Transverse colon (tissue), 4 donors: Measurements from ENCODE around the gene SPPL3. TPM values are rescaled to one million over a fixed set of nuclear protein-coding genes. Genes with fewer than 3 reads are reported as not detected.

Source experiments
- DNase-seq: peaks from one replicate; pipeline ENCODE4 v3.0.0-alpha.2; 2019
- H3K27ac ChIP-seq, 4 donors: fragments of 200-600 bp; sonication (generic); 2 replicates each; pipeline ENCODE4 v1.5.1; 2016 to 2018; ENCODE audit warnings: inconsistent platforms in 4 of 4
- H3K27me3 ChIP-seq: fragments of 200-600 bp; sonication (generic); 2 replicates; pipeline ENCODE4 v1.5.1; 2017; ENCODE audit warnings: inconsistent platforms
- H3K36me3 ChIP-seq, 4 donors: fragments of 200-600 bp; sonication (generic); 2 replicates each; pipeline ENCODE4 v1.5.1; 2017 to 2019; ENCODE audit warnings: inconsistent platforms in 4 of 4
- H3K4me1 ChIP-seq, 4 donors: fragments of 200-600 bp; sonication (generic); 2 replicates each; pipeline ENCODE4 v1.5.1; 2017 to 2020; ENCODE audit warnings: inconsistent platforms in 4 of 4
- H3K4me3 ChIP-seq, 4 donors: fragments of 200-600 bp; sonication (generic); 1 replicate in 1 of 4; 2 replicates in 3 of 4; pipeline versions ENCODE4 v1.5.1 to v1.6.1; 2017 to 2019; ENCODE audit warnings: inconsistent platforms in 4 of 4
- H3K9me3 ChIP-seq, 2 donors: fragments of 200-600 bp; sonication (generic); 2 replicates each; pipeline ENCODE4 v1.5.1; 2017 to 2019; ENCODE audit warnings: inconsistent platforms in 2 of 2
- CTCF ChIP-seq, 5 experiments: fragments of 200-600 bp in 3 of 5; fragments of 450-650 bp in 2 of 5; sonication (generic) in 3 of 5; IDR thresholded peaks; 1 replicate in 2 of 5; 2 replicates in 3 of 5; pipeline ENCODE4 v1.5.1; 2016 to 2017; ENCODE audit warnings: antibody characterized with exemption in 5 of 5, inconsistent platforms in 3 of 5, mild to moderate bottlenecking in 2 of 5, moderate library complexity in 1 of 5
- EP300 ChIP-seq: sonication (generic); formaldehyde crosslinking; IDR thresholded peaks from one replicate; pipeline ENCODE4 v1.6.1; 2017; ENCODE audit warnings: antibody characterized with exemption, low read depth
- POLR2A ChIP-seq: fragments of 450-650 bp; IDR thresholded peaks from one replicate; pipeline ENCODE4 v1.6.1; 2016; ENCODE audit warnings: antibody characterized with exemption, mild to moderate bottlenecking, moderate library complexity
- POLR2AphosphoS5 ChIP-seq, 3 donors: sonication (generic); formaldehyde crosslinking; IDR thresholded peaks; one replicate each; pipeline ENCODE4 v1.6.1; 2016; ENCODE audit warnings: antibody characterized with exemption in 3 of 3
- WGBS, 2 donors: methylation state at CpG; one replicate each; pipeline ENCODE4 v1.1.5; 2018; ENCODE audit warnings: low coverage in 1 of 2; 5-methylcytosine and 5-hydroxymethylcytosine counted together
- in situ Hi-C, 4 donors: fragments of 200-750 bp; cut with MboI; loops; one replicate each; pipeline versions ENCODE4 v1.15.0 to v1.15.1; 2017; ENCODE audit warnings: low sequenced_read_pairs in 3 of 4, low pct_ligation_motif_present in 1 of 4, low pct_unique_long_range_greater_than_20kb in 1 of 4
- intact Hi-C: fragments of 100-400 bp; cut with DNase I; formaldehyde crosslinking; loops from one replicate; pipeline ENCODE4 v1.15.1; 2023; ENCODE audit warnings: low total_unique reads
- total RNA-seq, 4 donors: library from RNA; depleted of rRNA; stranded (reverse); fragments of >200 nt; gene quantifications; one replicate each; pipeline ENCODE4 v1.1.0, GENCODE V29; 2016

SPPL3 gene
- total RNA-seq, 4 donors from 2014 or later, result 34.7 to 45.4 (median 41.6) TPM

- WGBS, 2 donors, result 79 to 92% methylated on average over 3 of the region's 3 CpGs
- H3K27me3 ChIP-seq, result no peaks in the 10 kb centered on the region
- no peaks in the 10 kb centered on the region for H3K4me1 ChIP-seq
- DNase-seq, result no peak
- H3K9me3 ChIP-seq, result no peaks in the 10 kb centered on the region
- TF ChIP-seq POLR2A, result no peak
- no peak for TF ChIP-seq EP300
- no peak for TF ChIP-seq CTCF (IDR thresholded peaks at IDR 0.05)
- no peak for TF ChIP-seq POLR2AphosphoS5 (IDR thresholded peaks at IDR 0.05)
- no peaks in the 10 kb centered on the region for H3K36me3 ChIP-seq
- H3K27ac ChIP-seq, result no peak overlapping the region
- H3K4me3 ChIP-seq, result no peak overlapping the region
- intact Hi-C loops, result no loop called here
- in situ Hi-C loops, result no loop called here
Measured at GRCh38 chr12:120879718-120880300, 24.3 kb downstream of the SPPL3 start.

GRCh38 chr12:120879102-120879501 is 25.1 kb downstream of the SPPL3 start:
- in situ Hi-C loops (no loop called here), intact Hi-C loops (no loop called here)
- H3K36me3 ChIP-seq, result no peaks in the 10 kb centered on the region
- H3K27ac ChIP-seq, result no peak overlapping the region
- no peak overlapping the region for H3K4me3 ChIP-seq
- 60 to 81% methylated on average over 3 of the region's 3 CpGs for WGBS, 2 donors
- DNase-seq, result no peak
- no peaks in the 10 kb centered on the region for H3K27me3 ChIP-seq
- H3K9me3 ChIP-seq, result no peaks in the 10 kb centered on the region
- no peak for TF ChIP-seq POLR2A
- no peak for TF ChIP-seq EP300
- no peak for TF ChIP-seq POLR2AphosphoS5 (IDR thresholded peaks at IDR 0.05)
- no peak for TF ChIP-seq CTCF (IDR thresholded peaks at IDR 0.05)
- peaks cover 0 to 2% (median 1%) of the 10 kb centered on the region in 4 donors for H3K4me1 ChIP-seq

GRCh38 chr12:120874547-120875245 is 29.5 kb downstream of the SPPL3 start:
- Histone ChIP-seq H3K27me3 (no peaks in the 10 kb centered on the region), H3K4me1 (peaks cover 0 to 26% (median 3%) of the 10 kb centered on the region in 4 donors), H3K27ac (no peak overlapping the region), H3K4me3 (no peak overlapping the region), H3K36me3 (no peaks in the 10 kb centered on the region), H3K9me3 (no peaks in the 10 kb centered on the region)
- TF ChIP-seq POLR2AphosphoS5 (IDR thresholded peaks at IDR 0.05) (no peak), EP300 (no peak), CTCF (IDR thresholded peaks at IDR 0.05) (no peak), POLR2A (no peak)
- DNase-seq, result no peak
- intact Hi-C loops, result no loop called here
- in situ Hi-C loops, result no loop called here
- WGBS, 2 donors, result 84 to 86% methylated on average over 4 to 5 of the region's 5 CpGs

- H3K4me1 ChIP-seq, result peaks cover 0 to 26% (median 5%) of the 10 kb centered on the region in 4 donors
- H3K4me3 ChIP-seq, result no peak overlapping the region
- no peak overlapping the region for H3K27ac ChIP-seq
- DNase-seq, result no peak
- TF ChIP-seq EP300 (no peak), POLR2A (no peak), POLR2AphosphoS5 (IDR thresholded peaks at IDR 0.05) (no peak), CTCF (IDR thresholded peaks at IDR 0.05) (no peak)
- H3K27me3 ChIP-seq, result no peaks in the 10 kb centered on the region
- no peaks in the 10 kb centered on the region for H3K36me3 ChIP-seq
- WGBS, 2 donors, result 81 to 85% methylated on average over 4 of the region's 4 CpGs
- intact Hi-C loops, result no loop called here
- in situ Hi-C loops, result no loop called here
- H3K9me3 ChIP-seq, result no peaks in the 10 kb centered on the region
Measured at GRCh38 chr12:120873226-120873625, 30.9 kb downstream of the SPPL3 start.
